Dendritic cell treated with granulocyte-macrophage colony-stimulating factor and Interleukin-4, amounts not matched to agents 40 ng/mL and 50 ng/mL, for 4 days (primary cell): Measurements from ENCODE around the gene STAMBPL1.

Source experiments
- H3K27ac Mint-ChIP-seq: one replicate; pipeline ENCODE4 v1.8.0; 2022; ENCODE audit warnings: mild to moderate bottlenecking, mixed read lengths
- H3K27me3 Mint-ChIP-seq: one replicate; pipeline ENCODE4 v1.8.0; 2022; ENCODE audit warnings: mild to moderate bottlenecking, mixed read lengths
- H3K36me3 Mint-ChIP-seq: one replicate; pipeline ENCODE4 v1.8.0; 2022; ENCODE audit warnings: low read depth, mixed read lengths
- H3K4me1 Mint-ChIP-seq: one replicate; pipeline ENCODE4 v1.8.0; 2022; ENCODE audit warnings: low read depth, mixed read lengths
- H3K4me3 Mint-ChIP-seq: one replicate; pipeline ENCODE4 v1.8.0; 2022; ENCODE audit warnings: mild to moderate bottlenecking, moderate library complexity, mixed read lengths
- H3K9me3 Mint-ChIP-seq: one replicate; pipeline ENCODE4 v1.8.0; 2022; ENCODE audit warnings: mixed read lengths
- intact Hi-C: fragments of 100-400 bp; cut with micrococcal nuclease; formaldehyde crosslinking; loops from one replicate; pipeline ENCODE4 v1.15.0; 2022

Gene STAMBPL1

DNA sequence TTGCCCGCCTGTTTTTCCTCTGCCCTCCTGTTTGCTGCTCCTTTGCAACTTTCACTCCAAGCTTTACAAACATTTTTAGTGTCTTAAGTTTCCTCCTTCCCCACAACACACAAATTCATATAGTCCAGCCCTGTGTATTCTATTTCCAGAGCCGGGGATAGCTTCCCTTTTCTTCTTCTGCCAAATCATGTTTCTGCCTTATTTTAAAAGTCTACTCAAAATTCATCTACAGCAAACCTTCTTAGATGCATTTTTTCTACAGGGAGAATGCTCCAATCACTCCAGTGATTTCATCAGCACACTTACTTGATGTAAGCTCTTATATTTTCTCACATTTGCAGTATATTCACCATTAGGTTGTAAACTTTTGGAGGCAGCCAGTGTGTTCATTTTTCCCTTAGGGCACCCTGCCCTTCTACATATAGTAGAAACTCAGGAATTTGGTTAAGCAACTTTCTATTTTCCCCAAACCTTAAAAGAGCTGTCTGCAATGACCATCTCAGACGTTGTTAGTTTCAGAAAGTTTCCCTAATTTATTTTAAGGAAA, 84.9 kb downstream of the STAMBPL1 start:
- H3K4me1 Mint-ChIP-seq = peaks cover 13% of the 10 kb centered on the region
- H3K36me3 Mint-ChIP-seq = no peaks in the 10 kb centered on the region
- no peaks in the 10 kb centered on the region for H3K27me3 Mint-ChIP-seq
- no peaks in the 10 kb centered on the region for H3K9me3 Mint-ChIP-seq
- H3K4me3 Mint-ChIP-seq = no peak overlapping the region
- intact Hi-C loops = no loop called here
- no peak overlapping the region for H3K27ac Mint-ChIP-seq

DNA sequence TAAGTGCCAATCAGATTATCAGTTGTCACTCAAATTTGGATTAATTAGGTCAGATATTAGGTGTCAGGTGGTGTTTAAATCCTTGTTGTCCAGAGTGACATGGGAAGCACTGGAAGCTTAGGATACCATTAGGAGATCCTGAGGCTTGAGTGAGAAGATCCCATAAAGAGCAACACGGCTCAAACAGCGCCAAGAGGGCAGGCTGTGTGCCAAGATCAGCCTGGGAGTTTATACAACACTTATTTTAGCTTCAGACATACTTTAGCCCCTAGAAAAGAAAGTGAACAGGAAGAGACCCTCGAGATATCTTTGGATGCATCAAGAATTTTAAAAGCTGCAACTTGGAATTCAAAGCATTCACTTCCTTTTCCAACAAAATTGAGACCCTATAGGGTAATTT, 86.8 kb downstream of the STAMBPL1 start:
- Mint-ChIP-seq H3K27ac (no peak overlapping the region), H3K36me3 (no peaks in the 10 kb centered on the region), H3K4me1 (peaks cover 16% of the 10 kb centered on the region), H3K4me3 (no peak overlapping the region), H3K27me3 (no peaks in the 10 kb centered on the region), H3K9me3 (no peaks in the 10 kb centered on the region)
- intact Hi-C loops = no loop called here

DNA sequence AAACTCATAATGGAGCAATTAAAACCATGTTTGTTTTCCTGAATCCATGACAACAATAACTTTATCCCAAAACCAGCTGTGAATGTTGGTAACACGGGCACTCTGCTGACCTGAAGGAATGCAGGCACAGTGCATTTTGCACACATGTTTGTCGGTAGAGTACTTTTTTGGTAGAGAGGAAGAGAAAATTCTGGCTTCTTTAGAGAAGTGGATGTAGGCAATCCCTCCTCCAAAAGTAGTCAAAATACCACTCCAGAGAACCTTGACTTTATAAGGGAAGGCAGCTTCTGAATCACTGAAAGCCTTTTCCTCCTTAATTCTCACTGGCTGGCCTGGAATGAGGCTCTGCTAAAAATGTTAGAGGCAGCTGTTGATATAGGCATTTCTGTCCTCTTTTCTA, 88.3 kb downstream of the STAMBPL1 start:
- Mint-ChIP-seq H3K4me1 (peaks cover 14% of the 10 kb centered on the region), H3K27ac (no peak overlapping the region), H3K27me3 (no peaks in the 10 kb centered on the region)

DNA sequence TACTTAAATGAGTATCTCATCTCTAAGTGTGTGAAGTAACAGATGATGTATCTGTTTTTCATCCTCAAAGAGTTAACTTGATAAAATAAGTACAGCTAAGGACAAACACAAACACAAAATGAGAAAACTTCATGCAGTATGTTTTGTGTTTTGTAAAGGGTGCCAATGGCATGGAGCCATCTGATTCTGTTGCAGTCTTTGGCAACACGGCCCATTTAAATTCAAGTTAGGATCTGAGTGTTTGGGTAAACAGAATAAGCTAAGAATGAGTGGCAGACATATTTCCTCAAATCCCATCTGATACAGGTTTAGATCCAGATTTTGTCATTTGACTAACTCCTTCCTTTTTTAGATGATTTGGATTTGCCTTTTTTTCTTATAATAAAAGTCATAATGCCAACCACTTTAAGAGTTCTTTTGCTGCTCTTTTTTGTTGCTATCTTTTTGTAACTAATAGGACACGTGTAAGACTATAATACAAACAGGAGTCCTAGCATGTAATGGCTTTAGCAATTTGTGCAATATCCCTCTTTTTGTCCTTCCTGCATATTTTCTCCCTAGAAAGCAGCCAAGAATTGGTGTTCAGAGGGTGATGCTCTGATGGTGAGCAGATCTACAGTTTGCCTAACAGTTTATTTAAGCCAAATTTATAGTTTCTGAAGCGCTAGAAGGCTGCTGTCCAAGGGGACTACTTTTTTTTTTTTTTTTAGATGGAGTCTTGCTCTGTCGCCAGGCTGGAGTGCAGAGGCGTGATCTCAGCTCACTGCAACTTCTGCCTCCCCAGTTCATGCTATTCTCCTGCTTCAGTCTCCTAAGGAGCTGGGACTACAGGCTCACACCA, 91.4 kb downstream of the STAMBPL1 start:
- H3K27me3 Mint-ChIP-seq = no peaks in the 10 kb centered on the region
- H3K27ac Mint-ChIP-seq = no peak overlapping the region

More for the DNA sequence above, 88.3 kb downstream of the STAMBPL1 start:
- no peak overlapping the region for H3K4me3 Mint-ChIP-seq
- no peaks in the 10 kb centered on the region for H3K9me3 Mint-ChIP-seq
- intact Hi-C loops = no loop called here
- no peaks in the 10 kb centered on the region for H3K36me3 Mint-ChIP-seq

More for the DNA sequence above, 91.4 kb downstream of the STAMBPL1 start:
- Mint-ChIP-seq H3K4me1 (peaks cover 7% of the 10 kb centered on the region), H3K36me3 (peaks cover 6% of the 10 kb centered on the region), H3K4me3 (no peak overlapping the region), H3K9me3 (no peaks in the 10 kb centered on the region)
- intact Hi-C loops = no loop called here
